Medulla oblongata (tissue), 1 donor: ENCODE data around the gene TGIF1.

Experiments used
- DNase-seq: peaks from one replicate; pipeline ENCODE4 v3.0.0-alpha.2; 2015; ENCODE audit errors: extremely low spot score

The TGIF1 gene

DNA sequence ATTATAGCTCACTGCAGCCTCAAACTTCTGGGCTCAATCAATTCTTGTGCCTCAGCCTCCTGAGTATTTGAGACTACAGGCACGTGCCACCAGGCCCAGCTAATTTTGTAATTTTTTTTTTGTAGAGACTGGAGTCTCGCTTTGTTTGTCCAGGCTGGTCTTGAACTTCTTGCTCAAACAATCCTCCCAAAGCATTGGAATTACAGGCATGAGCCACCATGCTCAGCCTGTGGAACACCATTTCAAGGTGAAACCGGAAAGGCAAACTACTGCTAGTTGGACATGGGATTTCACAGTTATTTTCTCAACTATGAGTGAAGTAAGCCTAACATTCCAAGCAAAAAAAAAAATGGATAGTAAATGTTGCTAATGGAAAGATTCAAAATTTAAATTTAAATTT, 20.9 kb upstream of the TGIF1 start:
- DNase-seq = no peak

DNA sequence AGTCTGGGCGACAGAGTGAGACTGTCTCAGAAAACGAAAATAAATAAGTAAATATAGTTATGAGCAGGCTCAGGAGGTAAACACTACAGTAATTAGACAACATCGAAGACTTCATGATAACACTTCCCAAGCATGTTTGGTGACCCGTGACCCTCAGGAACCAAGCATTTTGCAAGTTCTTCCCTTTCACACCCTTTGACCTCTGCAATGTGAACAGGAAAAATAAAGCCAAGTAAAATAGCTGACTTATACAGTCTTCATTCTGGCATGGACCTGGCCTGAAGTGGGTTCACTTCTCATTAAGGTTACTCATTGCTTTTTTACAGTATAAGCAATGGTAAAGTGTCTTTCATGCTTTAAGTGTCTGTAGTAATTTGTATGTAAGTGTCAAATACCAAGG, 15.3 kb upstream of the TGIF1 start:
- DNase-seq = no peak

DNA sequence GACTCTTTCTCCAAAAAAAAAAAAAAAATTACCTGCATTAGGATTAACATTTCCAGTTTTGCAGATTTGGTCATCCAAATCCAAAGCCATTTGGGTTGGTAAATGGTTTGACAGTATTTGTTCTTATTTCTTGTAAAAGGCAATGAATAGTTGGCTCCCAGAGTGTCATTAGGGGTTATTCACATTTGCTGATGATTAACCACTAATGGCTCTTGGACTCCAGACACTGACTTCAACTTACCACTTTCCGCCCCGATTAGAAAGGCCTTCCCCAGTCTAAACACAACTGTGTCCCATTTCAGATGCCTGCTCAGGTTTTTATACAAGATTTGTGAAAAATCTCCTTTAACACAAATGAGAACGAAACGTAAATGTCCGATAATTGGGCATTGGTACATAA, 9.6 kb upstream of the TGIF1 start:
- DNase-seq = no peak

DNA sequence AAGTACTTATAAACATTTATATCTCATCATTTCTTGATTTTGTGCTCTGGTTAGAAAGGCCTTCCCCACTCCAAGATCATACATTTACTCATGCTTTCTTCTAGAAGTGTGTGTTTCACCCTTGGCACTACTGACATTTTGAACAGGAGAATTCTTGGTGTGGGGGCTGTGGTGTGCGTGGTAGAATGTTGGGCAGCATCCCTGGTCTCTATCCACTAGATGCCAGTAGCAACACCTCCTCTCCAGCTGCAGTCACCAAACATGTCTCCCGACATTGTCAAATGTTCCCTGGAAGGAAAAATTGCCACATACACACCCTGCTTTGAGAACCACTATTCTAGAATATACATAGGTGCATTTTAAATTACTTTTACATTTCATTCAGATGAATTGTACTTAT, 8.7 kb upstream of the TGIF1 start:
- DNase-seq = peak; percentile 73

DNA sequence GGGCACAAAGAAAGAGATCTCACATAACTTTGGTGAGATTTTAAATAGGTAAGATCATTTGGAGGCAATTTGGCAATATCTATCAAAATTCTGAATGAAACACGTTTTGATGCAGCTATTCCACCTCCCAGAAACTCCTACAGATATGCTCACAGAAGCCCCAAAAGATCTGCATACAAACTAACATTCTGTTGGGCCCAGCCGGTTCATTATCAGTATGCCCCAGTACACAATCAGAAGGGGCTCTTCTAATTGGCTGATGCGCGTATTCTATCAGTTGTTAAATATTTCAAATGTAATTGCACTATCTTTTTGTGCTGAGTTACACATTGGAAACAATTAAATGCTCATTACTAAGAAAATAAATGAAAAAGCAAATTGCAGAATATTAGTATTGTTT, 7.1 kb upstream of the TGIF1 start:
- DNase-seq = no peak

DNA sequence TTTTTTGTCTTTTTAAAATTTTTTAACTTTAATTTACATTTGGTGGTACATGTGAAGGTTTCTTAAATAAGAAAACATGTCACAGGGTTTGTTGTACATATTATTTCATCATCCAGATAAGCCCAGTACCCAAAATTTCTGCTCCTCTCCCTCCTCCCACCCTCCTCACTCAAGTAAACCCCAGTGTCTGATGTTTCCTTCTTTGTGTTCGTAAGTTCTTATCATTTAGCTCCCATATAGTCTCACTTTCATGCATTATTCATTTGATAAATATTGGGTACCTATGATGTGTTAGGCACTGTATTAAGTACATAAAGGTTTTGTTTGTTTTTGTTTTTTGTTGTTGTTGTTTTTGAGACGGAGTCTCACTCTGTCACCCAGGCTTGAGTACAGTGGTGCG, 5.7 kb upstream of the TGIF1 start:
- DNase-seq = no peak

- no peak for DNase-seq
Measured at GRCh38 chr18:3444954-3445353, 5.0 kb upstream of the TGIF1 start.

DNA sequence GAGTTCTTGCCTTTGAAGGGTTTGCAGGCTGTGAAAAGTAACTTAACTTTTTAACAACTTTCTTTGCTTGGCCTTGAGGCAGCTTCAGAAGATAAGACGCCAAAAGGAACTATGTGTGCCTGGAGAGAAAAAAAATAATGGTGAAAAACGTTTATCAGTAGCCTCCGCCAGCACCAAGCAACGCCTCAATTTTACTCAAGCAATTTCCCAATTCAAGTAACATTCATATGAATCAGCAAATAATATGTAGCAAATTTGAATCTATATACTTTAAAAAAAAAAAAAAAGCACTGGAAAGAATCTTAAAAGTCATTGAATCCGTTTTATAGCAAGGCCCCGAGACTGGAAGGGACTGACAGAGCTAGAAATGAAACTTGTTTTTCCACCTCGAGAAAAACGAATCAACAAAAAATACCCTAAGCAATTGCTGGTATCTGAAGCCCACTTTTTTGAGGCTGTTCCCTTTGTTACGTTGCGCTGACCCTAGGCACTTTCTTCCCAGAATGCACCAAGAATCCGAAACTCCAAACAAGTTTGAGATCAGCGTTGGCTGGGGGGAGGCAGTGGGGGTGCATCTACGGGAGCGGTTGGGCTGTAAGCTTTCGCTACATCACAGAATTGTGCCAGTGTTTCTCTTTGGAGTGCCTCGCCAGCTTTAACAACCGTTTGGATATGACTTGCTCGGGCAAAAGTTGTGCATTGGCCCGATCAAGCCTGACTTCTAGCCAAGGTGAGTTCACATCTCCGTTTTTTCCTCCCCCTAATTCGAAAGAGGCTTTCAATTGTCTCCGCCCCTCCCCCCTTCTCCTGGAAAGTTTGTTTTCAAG, 2.7 kb upstream of the TGIF1 start:
- DNase-seq = no peak

DNA sequence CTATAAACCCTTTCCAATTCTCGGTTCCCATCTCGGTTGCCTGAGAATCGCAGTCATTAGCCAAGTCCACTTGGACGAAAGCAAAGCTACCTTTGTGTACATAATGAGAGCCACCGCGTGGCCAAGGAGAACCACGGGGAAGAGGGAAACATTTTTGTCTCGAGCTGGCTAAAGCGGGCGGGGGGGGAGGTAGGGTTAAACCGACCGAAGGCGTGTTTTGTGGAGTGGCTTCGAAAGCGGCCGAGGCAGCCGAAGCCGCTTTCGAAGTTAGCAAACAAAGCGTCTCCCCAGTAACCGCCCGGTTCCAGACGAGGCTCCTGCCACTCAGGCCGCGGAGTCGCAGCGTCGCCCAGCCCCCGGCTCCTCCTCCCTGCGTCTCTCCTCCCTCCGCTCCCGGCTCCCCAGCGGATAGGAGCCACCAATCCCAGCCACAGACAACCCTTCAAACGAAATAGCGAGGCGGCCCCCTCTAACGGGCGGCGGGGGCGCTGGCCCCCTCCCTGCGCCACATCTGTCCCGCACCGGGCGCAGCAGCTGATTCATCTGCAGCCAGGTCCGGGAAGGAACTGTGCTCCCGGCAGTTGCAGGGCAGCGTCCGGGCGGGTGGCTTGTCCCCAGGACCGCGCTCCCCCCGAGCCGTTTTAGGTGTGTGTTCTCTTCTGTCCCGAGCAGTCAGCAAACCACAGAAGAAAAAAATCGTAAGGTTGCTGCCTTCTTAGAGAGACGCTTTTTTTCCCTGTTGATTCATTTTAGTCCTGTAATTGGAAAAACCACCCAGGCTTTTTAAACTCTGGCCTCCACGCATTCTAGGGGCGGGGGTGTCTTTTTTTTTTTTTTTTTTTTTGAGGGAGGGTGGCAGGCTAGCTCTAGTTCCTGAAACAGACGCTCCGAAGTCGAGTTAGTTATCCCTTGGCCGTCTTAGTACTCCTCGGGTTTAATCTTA, 1.8 kb upstream of the TGIF1 start:
- DNase-seq = peak; percentile 97

GRCh38 chr18:3448838-3449511, 997 bp upstream of the TGIF1 start:
- peak; percentile 89 for DNase-seq

GRCh38 chr18:3449512-3450011, 410 bp upstream of the TGIF1 start:
- DNase-seq = no peak

DNA sequence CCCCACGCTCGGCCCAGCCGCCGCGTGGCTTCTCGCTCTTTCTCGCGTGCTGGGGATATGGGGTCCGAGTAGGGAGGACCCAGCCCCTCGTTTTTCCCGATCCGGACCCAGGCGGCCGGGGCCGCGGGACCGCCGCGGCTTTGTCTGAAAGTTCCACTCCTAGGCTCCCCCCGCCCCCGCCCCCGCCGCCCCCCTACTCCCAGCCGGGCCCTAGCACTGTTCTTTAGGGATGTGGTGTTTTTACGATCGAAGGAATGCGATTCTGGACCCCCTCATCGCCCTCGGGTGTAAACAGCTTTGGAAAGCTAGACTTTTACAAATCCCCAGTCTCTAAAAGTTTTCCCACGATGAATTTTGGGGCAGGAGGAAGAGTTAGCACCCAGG, 819 bp downstream of the TGIF1 start:
- DNase-seq = no peak

DNA sequence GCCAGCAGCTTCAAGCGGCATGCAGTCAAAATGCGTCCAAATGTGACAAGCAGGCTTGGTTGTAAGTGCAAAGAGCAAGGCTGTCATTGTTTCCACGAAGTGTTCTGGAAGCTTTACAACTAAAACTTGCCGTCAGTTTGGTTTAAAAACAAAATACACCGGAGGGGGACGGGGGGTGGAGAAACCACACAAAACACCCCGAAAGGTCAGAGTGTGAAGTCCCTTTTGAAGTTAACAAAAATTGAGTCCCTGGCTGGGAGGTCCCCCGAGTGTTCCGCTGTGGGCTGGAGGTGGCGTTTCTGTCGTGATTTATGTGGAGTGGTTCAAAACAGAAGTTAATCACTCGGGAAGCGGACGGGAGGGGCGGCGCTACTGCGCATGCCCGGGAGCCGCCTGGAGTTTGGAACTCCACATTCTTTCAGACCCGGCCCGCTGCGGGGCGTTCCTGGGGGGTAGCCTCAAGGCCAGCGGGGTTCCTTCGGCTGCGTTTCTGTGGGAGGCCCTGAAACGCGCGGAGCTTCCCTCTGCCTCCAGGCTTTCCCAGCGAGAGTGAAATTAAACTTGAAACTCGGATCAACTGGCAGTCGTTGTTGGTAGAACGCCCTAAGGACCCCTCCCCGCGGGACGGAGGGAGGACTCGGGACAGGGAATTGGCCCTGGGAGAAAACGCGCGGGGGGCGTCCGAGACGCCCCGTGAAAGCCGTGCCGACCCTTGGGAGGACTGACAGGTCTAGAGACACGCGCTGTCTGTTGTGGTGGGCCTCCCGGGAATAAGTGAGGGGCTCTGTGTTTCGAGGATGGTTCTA, 1.4 kb downstream of the TGIF1 start:
- peak; percentile 96 for DNase-seq

- no peak for DNase-seq
Measured at GRCh38 chr18:3451989-3452749, 2.2 kb downstream of the TGIF1 start.

- DNase-seq = peak; percentile 63
Measured at GRCh38 chr18:3452750-3453539, 3.0 kb downstream of the TGIF1 start.

DNA sequence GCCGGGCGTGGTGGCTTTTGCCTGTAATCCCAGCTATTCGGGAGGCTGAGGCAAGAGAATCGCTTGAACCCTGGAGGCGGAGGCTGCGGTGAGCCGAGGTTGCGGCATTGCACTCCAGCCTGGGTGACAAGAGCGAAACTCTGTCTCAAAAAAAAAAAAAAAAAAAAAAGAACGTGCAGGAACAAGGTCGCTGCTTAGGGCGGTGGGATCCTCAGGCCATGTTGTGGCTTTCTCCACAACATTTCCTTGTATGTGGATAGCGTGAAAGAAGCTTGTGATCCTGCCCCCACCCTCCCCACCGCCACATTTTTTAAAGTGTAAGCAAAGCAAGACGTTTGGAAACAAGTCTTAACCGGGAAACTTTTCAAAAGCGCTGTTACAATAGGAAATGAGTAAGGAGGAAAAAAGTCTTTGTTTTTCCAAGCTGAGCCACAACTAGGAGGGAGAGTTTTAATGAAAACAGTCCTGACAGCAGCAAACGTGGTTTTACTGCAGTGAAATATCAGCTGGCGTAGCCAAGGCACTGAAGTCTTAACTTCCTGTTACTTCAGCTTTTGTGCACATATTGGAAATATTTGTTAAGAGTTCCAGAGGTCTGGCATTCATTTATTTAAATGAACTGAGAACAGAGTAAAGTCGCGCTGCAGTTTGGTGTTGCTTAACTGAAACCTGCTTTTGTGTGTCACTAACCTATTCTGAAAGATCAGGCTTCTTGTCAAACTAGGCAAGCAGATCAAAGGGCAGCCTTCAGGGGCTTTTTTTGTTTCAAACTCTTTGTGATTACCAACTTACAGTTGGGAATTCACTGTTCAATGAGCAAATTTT, 3.8 kb downstream of the TGIF1 start:
- peak; percentile 69 for DNase-seq

DNA sequence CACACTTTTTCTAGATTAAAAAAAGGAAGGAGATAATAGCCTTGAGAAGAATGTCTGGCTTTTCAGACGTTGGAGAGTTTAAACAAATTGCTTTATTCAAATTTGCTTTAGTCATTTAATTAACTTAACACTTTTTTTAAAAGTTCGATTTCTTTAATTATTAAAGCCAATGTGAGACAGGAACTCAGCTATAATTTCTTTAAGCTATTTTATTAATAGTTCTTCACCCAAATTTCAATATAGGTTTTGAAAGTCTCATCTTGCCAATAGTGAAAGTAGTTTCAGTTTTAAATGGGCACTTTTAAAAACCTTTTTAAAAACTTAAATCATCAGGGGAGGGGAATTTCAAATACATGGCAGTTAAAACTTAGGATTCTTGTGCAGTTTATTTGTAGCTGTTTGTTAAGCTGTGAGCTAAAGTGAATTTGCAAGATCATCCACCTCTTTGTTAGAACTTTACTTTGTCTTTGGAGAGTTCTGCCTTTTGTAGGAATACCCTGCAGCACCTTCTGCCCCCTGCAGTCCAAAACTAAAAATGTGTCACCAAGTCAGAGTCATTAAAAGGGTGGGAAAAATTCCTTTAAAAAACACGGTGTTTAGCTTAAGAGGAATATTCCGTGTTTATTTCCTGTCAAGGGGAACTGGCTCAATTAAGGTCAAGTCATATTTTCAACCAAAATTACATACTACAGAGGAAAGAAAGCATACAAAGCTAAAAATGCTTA, 4.6 kb downstream of the TGIF1 start:
- DNase-seq = peak; percentile 85

DNA sequence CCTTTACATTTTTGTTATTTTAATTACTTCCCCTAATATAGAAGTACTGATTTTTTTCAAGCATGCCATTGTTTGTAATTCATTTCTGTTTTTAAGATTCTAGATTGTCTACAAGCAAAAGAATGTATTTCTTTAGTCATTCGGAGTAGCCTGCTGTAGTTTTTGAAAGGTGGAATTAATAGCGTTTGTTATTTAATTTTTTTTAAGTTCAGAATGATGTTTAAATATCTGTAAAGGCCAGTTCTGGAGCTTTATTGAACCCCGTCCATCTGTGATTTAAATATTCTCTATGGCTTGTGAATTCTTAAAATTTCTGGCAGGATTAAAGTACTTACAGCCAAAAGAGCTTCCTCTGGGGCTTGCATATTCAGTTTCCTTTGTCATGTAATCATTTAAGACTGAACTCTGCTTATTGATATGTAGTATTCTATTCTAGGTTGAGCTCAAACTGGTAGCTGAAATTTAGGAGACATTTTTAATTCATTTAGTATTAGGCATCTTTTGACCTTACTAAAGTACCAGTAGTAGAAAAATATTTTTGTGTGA, 5.2 kb downstream of the TGIF1 start:
- DNase-seq = no peak
